ENCODE results near the gene SLC22A3.

The SLC22A3 gene

DNA sequence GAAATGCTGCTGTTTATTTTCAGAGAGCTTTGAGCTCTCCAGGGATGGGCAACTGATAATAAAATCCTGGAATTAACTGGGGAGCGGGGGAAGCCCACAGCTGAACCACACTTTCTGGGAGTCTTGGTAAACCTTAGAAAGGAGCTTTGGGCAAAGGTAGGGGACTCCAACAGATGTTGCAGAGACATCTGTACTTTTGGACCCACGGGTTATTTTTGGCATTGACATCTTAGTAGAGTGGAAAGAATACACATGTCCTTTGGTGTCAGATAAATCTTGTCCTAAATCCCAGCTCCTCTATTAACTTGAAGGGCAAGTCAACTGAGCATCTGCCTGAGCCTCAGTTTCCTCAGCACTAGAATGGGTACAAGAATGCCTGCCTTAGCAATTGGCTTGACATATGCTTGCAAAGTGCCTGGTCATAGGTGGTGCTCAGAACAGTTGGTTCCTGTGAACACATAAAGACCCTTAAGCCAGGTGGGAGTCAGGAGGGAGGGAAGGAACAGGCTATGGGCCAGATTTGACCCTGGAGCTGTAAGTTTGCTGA lies 5.8 kb downstream of the SLC22A3 start:
- Histone ChIP-seq H3K27ac (ENCODE audit: low read depth in 2 of 2, low read length in 2 of 2) (no peak overlapping the region), H3K4me1 (ENCODE audit: control insufficient read depth in 2 of 2, insufficient read depth in 2 of 2, low read length in 2 of 2) (peaks cover 0 to 2% of the 10 kb centered on the region in 2 donors), H3K36me3 (ENCODE audit: control insufficient read depth in 2 of 2, insufficient read depth in 2 of 2, low read length in 2 of 2) (no peaks in the 10 kb centered on the region), H3K9me3 (ENCODE audit: control insufficient read depth in 2 of 2, low read length in 2 of 2) (no peaks in the 10 kb centered on the region), H3K9ac (ENCODE audit: low read depth in 1 of 2, low read length in 2 of 2) (no peak overlapping the region), H3K27me3 (ENCODE audit: control insufficient read depth in 2 of 2, insufficient read depth in 2 of 2, low read length in 2 of 2) (peaks cover 3 to 15% of the 10 kb centered on the region in 2 donors), H3K4me3 (ENCODE audit: low read length in 2 of 2) (no peak overlapping the region)

GRCh38 chr6:160355001-160355400 lies 6.8 kb downstream of the SLC22A3 start:
- Histone ChIP-seq H3K4me1 (ENCODE audit: control insufficient read depth in 2 of 2, insufficient read depth in 2 of 2, low read length in 2 of 2) (no peaks in the 10 kb centered on the region), H3K36me3 (ENCODE audit: control insufficient read depth in 2 of 2, insufficient read depth in 2 of 2, low read length in 2 of 2) (no peaks in the 10 kb centered on the region), H3K27ac (ENCODE audit: low read depth in 2 of 2, low read length in 2 of 2) (no peak overlapping the region), H3K9me3 (ENCODE audit: control insufficient read depth in 2 of 2, low read length in 2 of 2) (no peaks in the 10 kb centered on the region), H3K4me3 (ENCODE audit: low read length in 2 of 2) (no peak overlapping the region), H3K27me3 (ENCODE audit: control insufficient read depth in 2 of 2, insufficient read depth in 2 of 2, low read length in 2 of 2) (peaks cover under 1 to 11% of the 10 kb centered on the region in 2 donors), H3K9ac (ENCODE audit: low read depth in 1 of 2, low read length in 2 of 2) (no peak overlapping the region)

DNA sequence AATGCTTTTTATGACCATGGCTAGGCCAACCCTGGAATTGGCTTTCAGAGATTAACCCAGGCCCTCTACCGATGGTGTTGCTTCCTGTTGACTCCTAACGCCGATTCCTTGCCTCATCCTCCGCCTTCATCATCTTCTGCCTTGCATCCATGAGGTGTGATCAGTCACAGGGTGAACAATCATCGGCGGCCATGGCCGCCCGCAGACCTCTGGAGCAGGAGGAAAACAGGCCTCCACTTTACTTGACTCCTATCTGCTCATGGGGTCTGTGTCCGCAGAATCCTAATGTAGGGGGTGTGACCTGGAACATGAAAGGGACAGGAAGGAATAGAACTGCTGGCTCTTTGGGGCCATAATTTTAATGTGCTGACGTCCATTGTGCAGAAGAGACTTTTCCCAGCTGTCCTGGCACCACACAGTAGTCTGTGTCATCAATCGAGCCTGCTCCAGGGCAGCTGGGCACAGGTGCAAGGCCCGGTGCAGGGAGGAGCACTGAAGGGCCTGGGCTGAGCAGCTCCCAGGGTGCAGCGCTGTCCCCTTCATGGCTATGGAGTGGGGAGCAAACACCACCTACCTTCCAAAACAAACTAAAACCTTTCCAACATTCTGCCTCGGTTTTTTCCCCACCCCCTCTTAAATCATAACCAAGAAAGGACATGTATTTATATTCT lies 8.0 kb downstream of the SLC22A3 start:
- Histone ChIP-seq H3K36me3 (ENCODE audit: control insufficient read depth in 2 of 2, insufficient read depth in 2 of 2, low read length in 2 of 2) (no peaks in the 10 kb centered on the region), H3K27me3 (ENCODE audit: control insufficient read depth in 2 of 2, insufficient read depth in 2 of 2, low read length in 2 of 2) (peaks cover 0 to 16% of the 10 kb centered on the region in 2 donors), H3K27ac (ENCODE audit: low read depth in 2 of 2, low read length in 2 of 2) (no peak overlapping the region), H3K9me3 (ENCODE audit: control insufficient read depth in 2 of 2, low read length in 2 of 2) (no peaks in the 10 kb centered on the region), H3K4me3 (ENCODE audit: low read length in 2 of 2) (no peak overlapping the region), H3K4me1 (ENCODE audit: control insufficient read depth in 2 of 2, insufficient read depth in 2 of 2, low read length in 2 of 2) (no peaks in the 10 kb centered on the region), H3K9ac (ENCODE audit: low read depth in 1 of 2, low read length in 2 of 2) (no peak overlapping the region)

DNA sequence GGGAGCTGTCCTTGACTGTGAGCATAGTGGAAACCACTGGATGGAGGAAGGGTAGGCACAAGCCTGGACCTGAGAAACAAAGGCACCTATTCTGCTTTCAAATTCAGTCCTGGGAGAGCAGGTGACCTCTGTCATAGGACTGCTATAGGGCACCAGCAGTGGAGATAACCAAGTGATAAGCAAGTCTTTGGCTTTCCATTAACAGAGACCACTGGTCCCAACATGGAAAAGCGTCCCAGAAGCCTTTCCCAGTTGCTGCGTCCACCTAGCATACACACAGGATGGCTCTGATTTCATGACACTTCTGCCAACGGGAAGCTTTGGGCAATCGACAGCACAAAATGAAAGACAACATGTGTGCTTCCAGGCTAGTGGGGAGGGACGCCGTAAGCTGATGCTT lies 8.9 kb downstream of the SLC22A3 start:
- Histone ChIP-seq H3K9ac (ENCODE audit: low read depth in 1 of 2, low read length in 2 of 2) (no peak overlapping the region), H3K36me3 (ENCODE audit: control insufficient read depth in 2 of 2, insufficient read depth in 2 of 2, low read length in 2 of 2) (no peaks in the 10 kb centered on the region), H3K4me3 (ENCODE audit: low read length in 2 of 2) (no peak overlapping the region), H3K27ac (ENCODE audit: low read depth in 2 of 2, low read length in 2 of 2) (no peak overlapping the region), H3K27me3 (ENCODE audit: control insufficient read depth in 2 of 2, insufficient read depth in 2 of 2, low read length in 2 of 2) (peaks cover 0 to 16% of the 10 kb centered on the region in 2 donors), H3K4me1 (ENCODE audit: control insufficient read depth in 2 of 2, insufficient read depth in 2 of 2, low read length in 2 of 2) (no peaks in the 10 kb centered on the region), H3K9me3 (ENCODE audit: control insufficient read depth in 2 of 2, low read length in 2 of 2) (no peaks in the 10 kb centered on the region)

GRCh38 chr6:160358225-160359119 lies 10.3 kb downstream of the SLC22A3 start:
- no peaks in the 10 kb centered on the region for H3K4me1 ChIP-seq (ENCODE audit: control insufficient read depth in 2 of 2, insufficient read depth in 2 of 2, low read length in 2 of 2)
- no peaks in the 10 kb centered on the region for H3K36me3 ChIP-seq (ENCODE audit: control insufficient read depth in 2 of 2, insufficient read depth in 2 of 2, low read length in 2 of 2)
- no peaks in the 10 kb centered on the region for H3K9me3 ChIP-seq (ENCODE audit: control insufficient read depth in 2 of 2, low read length in 2 of 2)
- no peak overlapping the region for H3K27ac ChIP-seq (ENCODE audit: low read depth in 2 of 2, low read length in 2 of 2)
- peaks cover 0 to 16% of the 10 kb centered on the region in 2 donors for H3K27me3 ChIP-seq (ENCODE audit: control insufficient read depth in 2 of 2, insufficient read depth in 2 of 2, low read length in 2 of 2)
- H3K4me3 ChIP-seq (ENCODE audit: low read length in 2 of 2) = no peak overlapping the region
- H3K9ac ChIP-seq (ENCODE audit: low read depth in 1 of 2, low read length in 2 of 2) = no peak overlapping the region

DNA sequence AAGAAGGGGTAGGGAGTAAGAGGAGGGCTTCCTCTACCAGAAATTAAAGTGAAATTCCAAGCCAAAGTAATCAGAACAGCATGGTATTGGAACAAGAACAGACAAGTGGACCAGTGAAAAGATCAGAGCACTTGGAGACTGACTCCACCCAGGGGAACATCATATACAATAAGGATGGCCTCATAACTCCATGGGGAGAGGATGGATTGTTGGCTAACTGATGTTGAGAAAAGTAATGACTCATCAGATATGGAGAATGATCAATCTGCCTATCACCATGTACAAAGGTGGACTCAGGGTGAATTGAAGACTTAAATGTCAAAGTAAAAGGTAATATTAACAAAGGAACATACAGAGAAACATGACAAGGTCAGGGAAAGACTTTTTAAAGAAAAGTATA lies 12.8 kb downstream of the SLC22A3 start:
- Histone ChIP-seq H3K4me1 (ENCODE audit: control insufficient read depth in 2 of 2, insufficient read depth in 2 of 2, low read length in 2 of 2) (no peaks in the 10 kb centered on the region), H3K27ac (ENCODE audit: low read depth in 2 of 2, low read length in 2 of 2) (no peak overlapping the region), H3K9me3 (ENCODE audit: control insufficient read depth in 2 of 2, low read length in 2 of 2) (no peaks in the 10 kb centered on the region), H3K27me3 (ENCODE audit: control insufficient read depth in 2 of 2, insufficient read depth in 2 of 2, low read length in 2 of 2) (peaks cover 0 to 16% of the 10 kb centered on the region in 2 donors), H3K4me3 (ENCODE audit: low read length in 2 of 2) (no peak overlapping the region), H3K36me3 (ENCODE audit: control insufficient read depth in 2 of 2, insufficient read depth in 2 of 2, low read length in 2 of 2) (no peaks in the 10 kb centered on the region), H3K9ac (ENCODE audit: low read depth in 1 of 2, low read length in 2 of 2) (no peak overlapping the region)

DNA sequence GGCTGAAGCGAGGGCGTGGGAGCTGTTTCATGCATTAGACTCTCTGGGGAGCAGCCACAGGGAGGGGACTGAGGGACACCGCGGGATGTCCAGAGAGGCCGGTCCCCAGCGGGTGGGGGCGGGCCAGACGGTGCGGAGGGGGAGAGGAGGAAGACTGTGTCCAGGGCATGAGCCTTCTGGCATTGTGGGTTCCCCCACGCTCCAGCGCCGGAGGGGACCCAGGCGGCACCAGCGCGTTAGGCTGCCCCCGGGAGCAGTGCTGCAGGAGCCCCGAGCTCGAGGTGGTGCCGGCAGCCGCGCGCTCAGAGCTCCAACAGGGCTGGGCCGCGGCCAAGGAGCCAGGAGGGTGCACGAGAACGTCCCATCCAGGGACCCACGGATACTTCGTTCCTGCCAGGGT lies 14.4 kb downstream of the SLC22A3 start:
- H3K4me1 ChIP-seq (ENCODE audit: control insufficient read depth in 2 of 2, insufficient read depth in 2 of 2, low read length in 2 of 2) = no peaks in the 10 kb centered on the region
- H3K36me3 ChIP-seq (ENCODE audit: control insufficient read depth in 2 of 2, insufficient read depth in 2 of 2, low read length in 2 of 2) = no peaks in the 10 kb centered on the region
- H3K4me3 ChIP-seq (ENCODE audit: low read length in 2 of 2) = no peak overlapping the region
- no peak overlapping the region for H3K27ac ChIP-seq (ENCODE audit: low read depth in 2 of 2, low read length in 2 of 2)
- H3K9ac ChIP-seq (ENCODE audit: low read depth in 1 of 2, low read length in 2 of 2) = no peak overlapping the region
- peaks cover 0 to 12% of the 10 kb centered on the region in 2 donors for H3K27me3 ChIP-seq (ENCODE audit: control insufficient read depth in 2 of 2, insufficient read depth in 2 of 2, low read length in 2 of 2)
- no peaks in the 10 kb centered on the region for H3K9me3 ChIP-seq (ENCODE audit: control insufficient read depth in 2 of 2, low read length in 2 of 2)

DNA sequence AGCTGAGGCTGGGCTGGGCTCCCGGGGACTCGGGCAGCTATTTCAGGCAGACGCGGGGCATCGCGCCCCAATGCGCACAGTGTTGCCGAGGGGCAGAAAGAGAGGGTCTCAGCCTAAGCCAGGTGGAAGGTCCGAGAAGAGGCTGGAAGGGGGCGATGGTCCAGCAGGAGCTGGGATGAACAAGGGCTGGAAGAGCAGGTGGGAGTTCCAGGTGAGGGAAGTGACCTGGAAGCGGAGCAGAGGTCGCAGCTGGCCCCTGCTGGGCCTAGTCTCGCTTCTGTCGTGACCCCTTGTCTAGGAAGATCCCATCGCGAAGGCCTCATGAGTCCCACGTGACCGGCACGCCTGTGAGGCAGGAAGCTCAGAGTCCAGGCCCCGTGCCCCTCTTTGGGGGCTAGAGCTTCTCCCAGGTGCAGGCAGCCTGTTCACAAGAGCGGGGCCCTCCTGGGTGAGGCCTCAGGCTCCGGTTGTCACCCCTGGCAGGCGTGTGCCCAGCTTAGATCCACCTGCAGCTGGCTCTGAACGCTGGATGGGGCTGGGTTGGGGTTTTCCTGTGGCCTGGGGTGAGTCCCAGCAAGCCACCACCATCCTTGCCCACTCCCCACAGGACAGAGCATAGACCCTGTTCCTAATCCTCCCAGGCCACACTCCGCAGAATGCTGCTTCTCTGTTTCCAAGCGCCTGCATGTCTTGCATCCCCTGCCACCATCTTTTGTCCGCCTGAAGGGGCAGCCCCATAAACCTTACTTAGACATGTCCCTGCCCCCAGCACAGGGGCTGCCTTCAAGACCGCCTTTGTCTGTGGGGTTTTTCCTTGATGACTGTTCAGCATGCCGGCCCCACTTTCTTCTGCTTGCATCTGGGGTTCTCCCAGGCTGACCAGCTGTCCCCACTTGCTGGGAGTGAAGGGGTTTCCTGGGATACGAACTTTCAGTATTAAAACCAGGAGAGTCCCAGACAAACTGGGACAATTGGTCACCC lies 15.1 kb downstream of the SLC22A3 start:
- Histone ChIP-seq H3K9ac (ENCODE audit: low read depth in 1 of 2, low read length in 2 of 2) (no peak overlapping the region), H3K36me3 (ENCODE audit: control insufficient read depth in 2 of 2, insufficient read depth in 2 of 2, low read length in 2 of 2) (no peaks in the 10 kb centered on the region), H3K27ac (ENCODE audit: low read depth in 2 of 2, low read length in 2 of 2) (no peak overlapping the region), H3K4me1 (ENCODE audit: control insufficient read depth in 2 of 2, insufficient read depth in 2 of 2, low read length in 2 of 2) (no peaks in the 10 kb centered on the region), H3K27me3 (ENCODE audit: control insufficient read depth in 2 of 2, insufficient read depth in 2 of 2, low read length in 2 of 2) (peaks cover 0 to 10% of the 10 kb centered on the region in 2 donors), H3K4me3 (ENCODE audit: low read length in 2 of 2) (no peak overlapping the region), H3K9me3 (ENCODE audit: control insufficient read depth in 2 of 2, low read length in 2 of 2) (no peaks in the 10 kb centered on the region)

DNA sequence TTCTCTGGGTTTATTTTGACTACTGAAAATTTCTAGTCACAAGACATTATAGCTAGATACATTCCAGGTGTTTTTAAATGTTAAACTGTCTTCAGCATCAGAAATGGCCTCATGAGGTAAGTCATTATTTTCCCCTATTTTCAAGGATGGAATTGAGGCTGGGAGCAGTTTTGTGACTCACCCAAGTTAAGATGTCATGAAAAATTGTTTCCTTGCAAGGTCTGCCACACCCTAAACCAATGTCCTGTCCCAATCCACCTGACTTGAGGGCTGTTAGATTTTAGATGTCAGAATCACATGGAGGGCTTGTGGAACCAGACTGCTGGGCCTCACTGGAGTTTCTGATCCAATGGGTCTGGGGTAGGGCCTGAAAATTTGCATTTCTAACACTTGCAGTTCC lies 16.9 kb downstream of the SLC22A3 start:
- H3K36me3 ChIP-seq (ENCODE audit: control insufficient read depth in 2 of 2, insufficient read depth in 2 of 2, low read length in 2 of 2) = no peaks in the 10 kb centered on the region
- no peak overlapping the region for H3K4me3 ChIP-seq (ENCODE audit: low read length in 2 of 2)
- no peaks in the 10 kb centered on the region for H3K4me1 ChIP-seq (ENCODE audit: control insufficient read depth in 2 of 2, insufficient read depth in 2 of 2, low read length in 2 of 2)
- H3K27ac ChIP-seq (ENCODE audit: low read depth in 2 of 2, low read length in 2 of 2) = no peak overlapping the region
- no peak overlapping the region for H3K9ac ChIP-seq (ENCODE audit: low read depth in 1 of 2, low read length in 2 of 2)
- H3K9me3 ChIP-seq (ENCODE audit: control insufficient read depth in 2 of 2, low read length in 2 of 2) = peaks cover 0 to 3% of the 10 kb centered on the region in 2 donors
- H3K27me3 ChIP-seq (ENCODE audit: control insufficient read depth in 2 of 2, insufficient read depth in 2 of 2, low read length in 2 of 2) = peaks cover 0 to 5% of the 10 kb centered on the region in 2 donors
